OCI-LY1 (cell line): ENCODE measurements around the gene IRF4.

ENCODE experiments used
- H2AFZ ChIP-seq: fragments of 200-600 bp; sonication (generic), shearing (Covaris generic); 2 replicates; pipeline ENCODE4 v1.6.0; 2014; ENCODE audit warnings: antibody characterized with exemption, mild to moderate bottlenecking, low read length
- H3F3A ChIP-seq: fragments of 200-600 bp; sonication (generic), shearing (Covaris generic); 2 replicates; pipeline ENCODE4 v1.6.0; 2014; ENCODE audit warnings: mild to moderate bottlenecking, antibody characterized with exemption, low read length, moderate library complexity; ENCODE audit not compliant: insufficient read depth
- H3K27ac ChIP-seq: fragments of 200-600 bp; sonication (generic); 2 replicates; pipeline ENCODE4 v1.5.1; 2014; ENCODE audit warnings: low read length, mixed run types, mild to moderate bottlenecking, low read depth; ENCODE audit not compliant: poor library complexity, severe bottlenecking
- H3K27me3 ChIP-seq: fragments of 200-600 bp; sonication (generic); 2 replicates; pipeline ENCODE4 v1.6.0; 2014; ENCODE audit warnings: antibody characterized with exemption, mild to moderate bottlenecking, low read length, moderate library complexity; ENCODE audit not compliant: insufficient read depth
- H3K36me3 ChIP-seq: fragments of 200-600 bp; sonication (generic); 2 replicates; pipeline ENCODE4 v1.6.1; 2014; ENCODE audit warnings: mild to moderate bottlenecking, antibody characterized with exemption, low read length, moderate library complexity, mixed read lengths; ENCODE audit not compliant: insufficient read depth
- H3K4me1 ChIP-seq: fragments of 200-600 bp; sonication (generic); 2 replicates; pipeline ENCODE4 v1.5.1; 2014; ENCODE audit warnings: mild to moderate bottlenecking, low read length, moderate library complexity; ENCODE audit not compliant: insufficient read depth, severe bottlenecking
- H3K4me2 ChIP-seq: fragments of 200-600 bp; sonication (generic), shearing (Covaris generic); 2 replicates; pipeline ENCODE4 v1.6.1; 2014; ENCODE audit warnings: low read length
- H3K4me3 ChIP-seq: fragments of 200-600 bp; sonication (generic); 2 replicates; pipeline ENCODE4 v1.5.1; 2014; ENCODE audit warnings: low read length, low read depth, mild to moderate bottlenecking, mixed read lengths; ENCODE audit not compliant: poor library complexity, severe bottlenecking
- H3K79me2 ChIP-seq: fragments of 200-600 bp; shearing (Covaris generic); 2 replicates; pipeline ENCODE4 v1.6.1; 2016; ENCODE audit warnings: mixed run types, low read length, mixed read lengths; ENCODE audit not compliant: insufficient read depth
- H3K9ac ChIP-seq: fragments of 200-600 bp; sonication (generic), shearing (Covaris generic); 2 replicates; pipeline ENCODE4 v1.6.1; 2014; ENCODE audit warnings: mild to moderate bottlenecking, low read length, mixed read lengths
- H3K9me2 ChIP-seq: fragments of 200-600 bp; sonication (generic), shearing (Covaris generic); 2 replicates; pipeline ENCODE4 v1.6.1; 2014; ENCODE audit warnings: low read depth, mild to moderate bottlenecking, low read length, mixed read lengths
- H3K9me3 ChIP-seq: fragments of 200-600 bp; shearing (Covaris generic); 2 replicates; pipeline ENCODE4 v1.6.1; 2014; ENCODE audit warnings: low read length, mixed read lengths
- H4K20me1 ChIP-seq: fragments of 200-600 bp; sonication (generic), shearing (Covaris generic); 2 replicates; pipeline ENCODE4 v1.6.0; 2016; ENCODE audit warnings: mild to moderate bottlenecking, low read length; ENCODE audit not compliant: insufficient read depth
- EZH2 ChIP-seq: fragments of 200-600 bp; sonication (generic), shearing (Covaris generic); IDR thresholded peaks from 2 replicates; pipeline ENCODE4 v1.8.0; 2017; ENCODE audit warnings: borderline replicate concordance, mixed run types, mild to moderate bottlenecking, antibody characterized with exemption, low read length, moderate library complexity, mixed read lengths
- TF ChIP-seq, protein P1 (sequence below): fragments of 200-600 bp; sonication (generic), shearing (Covaris generic); IDR thresholded peaks from 2 replicates; pipeline ENCODE4 v1.5.1; 2017; ENCODE audit warnings: mild to moderate bottlenecking, antibody characterized with exemption, low read length, moderate library complexity, mixed read lengths

IRF4 gene

DNA sequence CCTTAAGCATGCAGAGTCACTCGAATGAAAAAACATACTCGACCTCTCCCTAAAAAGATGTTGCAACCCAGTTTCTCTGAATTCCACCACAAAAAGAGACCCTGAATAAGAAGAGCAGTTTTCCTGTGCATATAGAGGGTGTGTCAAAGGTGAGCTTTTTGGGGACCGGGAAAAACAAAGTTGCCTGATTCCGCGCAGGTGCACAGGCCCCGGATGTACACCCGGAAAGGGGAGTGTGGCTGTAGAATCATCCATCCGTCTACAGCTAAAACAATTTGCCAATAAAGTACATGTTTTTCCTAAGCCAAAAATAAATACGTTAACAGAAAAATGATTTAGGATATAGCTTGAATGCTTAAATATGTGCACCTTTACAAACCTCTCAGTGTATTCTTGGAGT lies 41.2 kb upstream of the IRF4 start:
- H3K27me3 ChIP-seq: no peaks in the 10 kb centered on the region
- peaks cover 78% of the 10 kb centered on the region for H3K4me1 ChIP-seq
- no peak overlapping the region for H3K4me3 ChIP-seq
- no peaks in the 10 kb centered on the region for H4K20me1 ChIP-seq
- H3K4me2 ChIP-seq: no peak overlapping the region
- no peaks in the 10 kb centered on the region for H3K9me2 ChIP-seq
- TF ChIP-seq EZH2: no peak
- TF ChIP-seq, protein P1, sequence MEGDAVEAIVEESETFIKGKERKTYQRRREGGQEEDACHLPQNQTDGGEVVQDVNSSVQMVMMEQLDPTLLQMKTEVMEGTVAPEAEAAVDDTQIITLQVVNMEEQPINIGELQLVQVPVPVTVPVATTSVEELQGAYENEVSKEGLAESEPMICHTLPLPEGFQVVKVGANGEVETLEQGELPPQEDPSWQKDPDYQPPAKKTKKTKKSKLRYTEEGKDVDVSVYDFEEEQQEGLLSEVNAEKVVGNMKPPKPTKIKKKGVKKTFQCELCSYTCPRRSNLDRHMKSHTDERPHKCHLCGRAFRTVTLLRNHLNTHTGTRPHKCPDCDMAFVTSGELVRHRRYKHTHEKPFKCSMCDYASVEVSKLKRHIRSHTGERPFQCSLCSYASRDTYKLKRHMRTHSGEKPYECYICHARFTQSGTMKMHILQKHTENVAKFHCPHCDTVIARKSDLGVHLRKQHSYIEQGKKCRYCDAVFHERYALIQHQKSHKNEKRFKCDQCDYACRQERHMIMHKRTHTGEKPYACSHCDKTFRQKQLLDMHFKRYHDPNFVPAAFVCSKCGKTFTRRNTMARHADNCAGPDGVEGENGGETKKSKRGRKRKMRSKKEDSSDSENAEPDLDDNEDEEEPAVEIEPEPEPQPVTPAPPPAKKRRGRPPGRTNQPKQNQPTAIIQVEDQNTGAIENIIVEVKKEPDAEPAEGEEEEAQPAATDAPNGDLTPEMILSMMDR: no peak
- H3K9ac ChIP-seq: no peak overlapping the region
- no peaks in the 10 kb centered on the region for H3F3A ChIP-seq
- no peak overlapping the region for H2AFZ ChIP-seq
- no peaks in the 10 kb centered on the region for H3K36me3 ChIP-seq
- H3K27ac ChIP-seq: no peak overlapping the region
- H3K9me3 ChIP-seq: no peaks in the 10 kb centered on the region
- H3K79me2 ChIP-seq: no peaks in the 10 kb centered on the region

DNA sequence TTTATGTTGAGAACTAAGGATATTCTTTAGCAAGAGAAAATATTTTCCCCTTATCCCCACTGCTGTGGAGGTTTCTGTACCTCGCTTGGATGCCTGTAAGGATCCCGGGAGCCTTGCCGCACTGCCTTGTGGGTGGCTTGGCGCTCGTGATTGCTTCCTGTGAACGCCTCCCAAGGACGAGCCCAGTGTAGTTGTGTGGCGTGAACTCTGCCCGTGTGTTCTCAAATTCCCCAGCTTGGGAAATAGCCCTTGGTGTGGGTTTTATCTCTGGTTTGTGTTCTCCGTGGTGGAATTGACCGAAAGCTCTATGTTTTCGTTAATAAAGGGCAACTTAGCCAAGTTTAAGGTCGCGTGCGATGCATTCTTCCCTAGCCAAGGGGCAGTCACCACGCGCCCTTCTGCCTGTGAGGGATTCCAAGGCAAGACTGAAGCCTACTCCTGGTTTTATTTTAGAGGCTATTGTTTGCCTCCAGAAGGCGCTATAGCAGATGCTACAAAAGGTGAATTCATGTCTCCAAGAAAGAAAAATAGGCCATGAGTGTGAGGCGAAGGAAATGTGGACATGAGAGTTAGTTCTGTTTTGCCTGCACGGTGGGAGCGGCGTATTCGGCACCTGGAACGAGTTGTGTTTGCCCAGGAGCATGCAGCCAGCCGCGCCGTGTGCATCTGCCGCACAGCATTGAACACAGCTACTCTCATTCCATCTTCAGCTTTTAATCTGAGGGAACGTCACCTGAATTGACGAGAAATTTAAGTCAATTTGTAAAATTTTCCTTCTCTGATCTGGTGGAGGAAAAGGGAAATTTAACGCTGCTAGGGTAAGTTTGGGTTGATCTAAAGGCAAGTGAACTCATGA lies 40.3 kb upstream of the IRF4 start:
- no peaks in the 10 kb centered on the region for H3K36me3 ChIP-seq
- no peak overlapping the region for H2AFZ ChIP-seq
- H3K9ac ChIP-seq: no peak overlapping the region
- H3K4me2 ChIP-seq: no peak overlapping the region
- TF ChIP-seq EZH2: no peak
- TF ChIP-seq, protein P1: peak; percentile 55
- no peaks in the 10 kb centered on the region for H3K27me3 ChIP-seq
- H3K4me3 ChIP-seq: no peak overlapping the region
- H3K4me1 ChIP-seq: peaks cover 86% of the 10 kb centered on the region
- H4K20me1 ChIP-seq: no peaks in the 10 kb centered on the region
- H3K9me3 ChIP-seq: no peaks in the 10 kb centered on the region
- H3K9me2 ChIP-seq: no peaks in the 10 kb centered on the region
- no peaks in the 10 kb centered on the region for H3F3A ChIP-seq
- peak overlapping the region; percentile 97 for H3K27ac ChIP-seq
- no peaks in the 10 kb centered on the region for H3K79me2 ChIP-seq

DNA sequence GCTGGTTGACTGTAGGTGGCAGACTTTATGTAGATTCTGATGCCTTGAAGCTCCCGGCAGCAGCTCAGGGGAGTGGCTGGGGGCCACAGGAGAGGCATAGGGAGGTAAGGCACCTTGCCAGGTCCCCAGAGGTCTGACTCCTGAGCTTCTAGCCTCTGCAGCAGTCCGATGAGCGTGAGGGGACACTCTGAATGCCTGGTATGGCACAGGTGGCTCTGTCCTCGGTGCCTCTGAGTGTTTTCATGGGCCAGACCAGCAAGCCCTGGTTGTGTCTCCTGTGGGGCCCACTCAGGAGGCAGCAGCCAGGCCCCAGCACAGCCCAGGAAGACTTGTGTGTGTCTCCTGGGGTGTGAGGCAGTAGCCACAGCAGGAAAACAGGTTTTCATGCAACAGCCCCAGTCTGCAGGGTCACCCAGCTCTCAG lies 39.7 kb upstream of the IRF4 start:
- Histone ChIP-seq H4K20me1 (no peaks in the 10 kb centered on the region), H3K4me2 (peak overlapping the region; percentile 40), H3K27ac (peak overlapping the region; percentile 97), H3K9me2 (no peaks in the 10 kb centered on the region), H3K9ac (peak overlapping the region; percentile 37; the same call in 1 of the 2 replicates), H3K4me1 (peaks cover 88% of the 10 kb centered on the region), H3K4me3 (no peak overlapping the region), H3K27me3 (no peaks in the 10 kb centered on the region), H3K36me3 (no peaks in the 10 kb centered on the region), H2AFZ (no peak overlapping the region), H3K9me3 (no peaks in the 10 kb centered on the region), H3F3A (no peaks in the 10 kb centered on the region), H3K79me2 (no peaks in the 10 kb centered on the region)
- TF ChIP-seq, protein P1: no peak
- TF ChIP-seq EZH2: no peak
